IMR-90 (cell line): ENCODE measurements around the gene HIF1AN. TPM values are rescaled to one million over a fixed set of nuclear protein-coding genes. Genes with fewer than 3 reads are reported as not detected.

ENCODE experiments used
- ATAC-seq: fragments of 200-7000 bp; cut with Tn5 transposase; 2 replicates; pipeline ENCODE4 v1.9.1; 2020; ENCODE audit warnings: low read depth, mild to moderate bottlenecking, moderate library complexity
- BruUV-seq: library from RNA; stranded (reverse); fragments of 400-500 nt; replicated peaks from 2 replicates; lab custom pipeline; 2021; lab: Mats Ljungman, UMichigan
- CTCF ChIA-PET: fragments of 300-600 bp; formaldehyde crosslinking; extraction: SDS; loops from one replicate; lab custom pipeline; 2021; ENCODE audit warnings: antibody characterized with exemption; lab: Yijun Ruan, JAX
- POLR2A ChIA-PET: fragments of 300-600 bp; sonication (Branson Sonifier 250); formaldehyde crosslinking; loops from one replicate; lab custom pipeline; 2022; ENCODE audit warnings: antibody characterized with exemption; ENCODE audit not compliant: unreplicated experiment; lab: Charles Lee
- DNase-seq: peaks from one replicate; pipeline ENCODE4 v3.0.0; 2013
- H2AFZ ChIP-seq: replicated peaks from 2 replicates; pipeline ENCODE3; 2013; ENCODE audit warnings: low read length, mild to moderate bottlenecking; ENCODE audit not compliant: poor library complexity
- H2AK5ac ChIP-seq: 2 replicates; pipeline ENCODE4 v1.6.1; 2013; ENCODE audit warnings: low read depth, low read length, inconsistent platforms
- H2AK9ac ChIP-seq: replicated peaks from 2 replicates; pipeline ENCODE3; 2013; ENCODE audit warnings: mild to moderate bottlenecking, low read depth, low read length, moderate library complexity; ENCODE audit not compliant: poor library complexity
- H2BK120ac ChIP-seq: 2 replicates; pipeline ENCODE4 v1.6.1; 2013; ENCODE audit warnings: low read depth, low read length, inconsistent platforms
- H2BK15ac ChIP-seq: 3 replicates; pipeline ENCODE4 v1.6.1; 2013; ENCODE audit warnings: low read depth, low read length, inconsistent platforms
- H2BK20ac ChIP-seq: 2 replicates; pipeline ENCODE4 v1.6.1; 2013; ENCODE audit warnings: low read depth, mild to moderate bottlenecking, inconsistent platforms, low read length, moderate library complexity
- H2BK5ac ChIP-seq: 2 replicates; pipeline ENCODE4 v1.6.1; 2013; ENCODE audit warnings: mild to moderate bottlenecking, low read depth, low read length, inconsistent platforms; ENCODE audit not compliant: poor library complexity, severe bottlenecking
- H3K14ac ChIP-seq: replicated peaks from 2 replicates; pipeline ENCODE4 v1.6.1; 2013; ENCODE audit warnings: low read depth, low read length, inconsistent platforms
- H3K18ac ChIP-seq: 2 replicates; pipeline ENCODE4 v1.6.1; 2013; ENCODE audit warnings: low read depth, low read length, control low read depth
- H3K23ac ChIP-seq: 2 replicates; pipeline ENCODE4 v1.6.1; 2013; ENCODE audit warnings: low read depth, low read length, inconsistent platforms
- H3K27ac ChIP-seq: 2 replicates; pipeline ENCODE4 v1.5.1; 2013; ENCODE audit warnings: mild to moderate bottlenecking, control low read depth, low read length; ENCODE audit not compliant: insufficient read depth
- H3K27me3 ChIP-seq: 2 replicates; pipeline ENCODE4 v1.6.1; 2013; ENCODE audit warnings: low read length; ENCODE audit not compliant: control insufficient read depth, insufficient read depth
- H3K36me3 ChIP-seq: 2 replicates; pipeline ENCODE4 v1.6.1; 2013; ENCODE audit warnings: low read length, mixed read lengths; ENCODE audit not compliant: control insufficient read depth, insufficient read depth
- H3K4ac ChIP-seq: 2 replicates; pipeline ENCODE4 v1.6.1; 2013; ENCODE audit warnings: low read depth, low read length, inconsistent platforms
- H3K4me1 ChIP-seq: 2 replicates; pipeline ENCODE4 v1.6.1; 2013; ENCODE audit warnings: low read length, mixed read lengths; ENCODE audit not compliant: control insufficient read depth, insufficient read depth
- H3K4me2 ChIP-seq: 2 replicates; pipeline ENCODE4 v1.6.1; 2013; ENCODE audit warnings: low read depth, mild to moderate bottlenecking, control low read depth, low read length, moderate library complexity
- H3K4me3 ChIP-seq: 2 replicates; pipeline ENCODE4 v1.5.1; 2013; ENCODE audit warnings: low read depth, mild to moderate bottlenecking, control low read depth, low read length, moderate library complexity; ENCODE audit not compliant: insufficient read depth
- H3K56ac ChIP-seq: 2 replicates; pipeline ENCODE4 v1.6.1; 2013; ENCODE audit warnings: low read length, inconsistent platforms; ENCODE audit not compliant: insufficient read depth; ENCODE audit errors: extremely low read depth
- H3K79me1 ChIP-seq, 2 experiments: 2 replicates each; pipeline ENCODE4 v1.6.1; 2013; ENCODE audit warnings: low read length in 2 of 2, inconsistent platforms in 1 of 2, low read depth in 1 of 2
- H3K9ac ChIP-seq: 2 replicates; pipeline ENCODE4 v1.6.1; 2013; ENCODE audit warnings: low read depth, low read length, control low read depth
- H3K9me1 ChIP-seq: 2 replicates; pipeline ENCODE4 v1.6.1; 2013; ENCODE audit warnings: low read length, inconsistent platforms; ENCODE audit not compliant: insufficient read depth
- H3K9me3 ChIP-seq: 2 replicates; pipeline ENCODE4 v1.6.1; 2013; ENCODE audit warnings: low read length; ENCODE audit not compliant: control insufficient read depth, insufficient read depth
- H4K20me1 ChIP-seq: 2 replicates; pipeline ENCODE4 v1.6.1; 2013; ENCODE audit warnings: low read length, inconsistent platforms; ENCODE audit not compliant: insufficient read depth
- H4K5ac ChIP-seq: 2 replicates; pipeline ENCODE4 v1.6.1; 2013; ENCODE audit warnings: mild to moderate bottlenecking, low read depth, low read length, control low read depth
- H4K8ac ChIP-seq, 2 experiments: 2 replicates each; pipeline ENCODE4 v1.6.1; 2013; ENCODE audit warnings: low read depth in 2 of 2, low read length in 2 of 2, control low read depth in 1 of 2, inconsistent platforms in 1 of 2
- H4K91ac ChIP-seq: 2 replicates; pipeline ENCODE4 v1.6.1; 2013; ENCODE audit warnings: low read depth, low read length, inconsistent platforms; ENCODE audit not compliant: insufficient read depth
- BHLHE40 ChIP-seq: fragments of 150-350 bp; IDR thresholded peaks from 2 replicates; pipeline ENCODE4 v1.6.1; 2016; ENCODE audit warnings: mild to moderate bottlenecking, low read depth, low read length
- CEBPB ChIP-seq: IDR thresholded peaks from 2 replicates; pipeline ENCODE4 v1.6.1; 2012; ENCODE audit warnings: low read depth, low read length, improper control_type of control experiment
- CHD1 ChIP-seq: IDR thresholded peaks from 2 replicates; pipeline ENCODE4 v1.6.1; 2012; ENCODE audit warnings: low read depth, low read length, improper control_type of control experiment
- FOS ChIP-seq: fragments of 150-350 bp; IDR thresholded peaks from 2 replicates; pipeline ENCODE4 v1.6.1; 2016; ENCODE audit warnings: low read depth, low read length
- MAFK ChIP-seq: IDR thresholded peaks from 2 replicates; pipeline ENCODE4 v1.6.1; 2012; ENCODE audit warnings: low read depth, low read length, improper control_type of control experiment
- MAZ ChIP-seq: IDR thresholded peaks from 2 replicates; pipeline ENCODE4 v1.6.1; 2012; ENCODE audit warnings: low read depth, mild to moderate bottlenecking, low read length, improper control_type of control experiment, moderate library complexity, borderline replicate concordance
- MXI1 ChIP-seq: IDR thresholded peaks from 2 replicates; pipeline ENCODE4 v1.6.1; 2012; ENCODE audit warnings: low read depth, mild to moderate bottlenecking, low read length, moderate library complexity, borderline replicate concordance
- NFE2L2 ChIP-seq: fragments of 150-350 bp; IDR thresholded peaks from 2 replicates; pipeline ENCODE4 v1.6.1; 2016; ENCODE audit warnings: low read depth, mild to moderate bottlenecking, low read length
- POLR2A ChIP-seq: IDR thresholded peaks from 2 replicates; pipeline ENCODE4 v1.6.1; 2012; ENCODE audit warnings: mild to moderate bottlenecking, low read depth, low read length
- RAD21 ChIP-seq: IDR thresholded peaks from 2 replicates; pipeline ENCODE4 v1.6.1; 2012; ENCODE audit warnings: low read length, improper control_type of control experiment
- RCOR1 ChIP-seq: IDR thresholded peaks from 2 replicates; pipeline ENCODE4 v1.6.1; 2012; ENCODE audit warnings: mild to moderate bottlenecking, low read length, improper control_type of control experiment; ENCODE audit not compliant: insufficient replicate concordance
- RFX5 ChIP-seq: IDR thresholded peaks from 2 replicates; pipeline ENCODE4 v1.8.0; 2012; ENCODE audit warnings: low read depth, mild to moderate bottlenecking, low read length, moderate library complexity
- SMC3 ChIP-seq: fragments of 150-350 bp; IDR thresholded peaks from 2 replicates; pipeline ENCODE4 v1.6.1; 2016; ENCODE audit warnings: low read depth, mild to moderate bottlenecking, antibody characterized with exemption, low read length, moderate library complexity
- USF2 ChIP-seq: fragments of 150-350 bp; IDR thresholded peaks from 2 replicates; pipeline ENCODE4 v1.6.1; 2017; ENCODE audit warnings: mild to moderate bottlenecking, antibody characterized with exemption, low read length, low read depth
- whole genome bisulfite sequencing, 2 experiments: methylation state at CpG; one replicate each; pipeline versions ENCODE4 v1.1.5 to v1.1.7; 2013; ENCODE audit warnings: missing lambda C conversion rate in 2 of 2; ENCODE audit not compliant: insufficient read length in 1 of 2; ENCODE audit errors: extremely low coverage in 2 of 2; 5-methylcytosine and 5-hydroxymethylcytosine counted together
- dilution Hi-C: fragments of 300-500 bp; cut with HindIII; formaldehyde crosslinking; loops from one replicate; pipeline ENCODE4 v1.14.3; 2018; ENCODE audit warnings: low sequenced_read_pairs; ENCODE audit not compliant: unreplicated experiment
- in situ Hi-C: fragments of 300-500 bp; cut with MboI; formaldehyde crosslinking; loops from 3 replicates; pipeline ENCODE4 v1.14.3; 2019; ENCODE audit warnings: low sequenced_read_pairs, inconsistent platforms, mixed read lengths
- intact Hi-C: fragments of 100-400 bp; cut with micrococcal nuclease; formaldehyde crosslinking; loops from 2 replicates; pipeline ENCODE4 v1.10.0; 2022
- polyA plus RNA-seq, 3 experiments: library from polyadenylated mRNA; depleted of rRNA; stranded (reverse); fragments of >200 nt; gene quantifications; 2 replicates each; pipeline ENCODE4 v1.2.3, GENCODE V29; 2012; ENCODE audit warnings: low replicate concordance in 1 of 3
- total RNA-seq: library from RNA; depleted of rRNA; stranded (reverse); fragments of >200 nt; gene quantifications from 2 replicates; pipeline ENCODE4 v1.2.3, GENCODE V29; 2012
- TF ChIP-seq, protein P1 (sequence below): fragments of 150-350 bp; IDR thresholded peaks from 2 replicates; pipeline ENCODE4 v1.6.1; 2016; ENCODE audit warnings: low read depth, mild to moderate bottlenecking, low read length, moderate library complexity, borderline replicate concordance
- TF ChIP-seq, protein P2 (sequence below): conservative IDR thresholded peaks from 2 replicates; pipeline ENCODE4 v1.5.1; 2012; ENCODE audit warnings: mild to moderate bottlenecking, low read depth, low read length, improper control_type of control experiment

Gene HIF1AN
- total and polyA plus RNA-seq, 2 of the 4 experiments (the other 2 are of a cell fraction) = 10.2 to 10.3 TPM

GRCh38 chr10:100490531-100490930 is 45.2 kb upstream of the HIF1AN start:
- H3K14ac ChIP-seq = no peak overlapping the region; the same call in 1 of the 2 replicates
- no peak overlapping the region for H4K91ac ChIP-seq
- no peaks in the 10 kb centered on the region for H3K9me3 ChIP-seq
- no peak overlapping the region for H3K4me2 ChIP-seq
- no peak overlapping the region for H2AFZ ChIP-seq
- ATAC-seq = no peak
- H4K20me1 ChIP-seq = no peaks in the 10 kb centered on the region
- peaks cover 22% of the 10 kb centered on the region for H3K36me3 ChIP-seq
- H4K8ac ChIP-seq = no peak overlapping the region
- H3K9me1 ChIP-seq = no peaks in the 10 kb centered on the region
- no peak overlapping the region for H2BK15ac ChIP-seq
- no peak overlapping the region for H3K56ac ChIP-seq
- no peak overlapping the region for H3K9ac ChIP-seq
- H2BK20ac ChIP-seq = no peak overlapping the region
- TF ChIP-seq, protein P1, sequence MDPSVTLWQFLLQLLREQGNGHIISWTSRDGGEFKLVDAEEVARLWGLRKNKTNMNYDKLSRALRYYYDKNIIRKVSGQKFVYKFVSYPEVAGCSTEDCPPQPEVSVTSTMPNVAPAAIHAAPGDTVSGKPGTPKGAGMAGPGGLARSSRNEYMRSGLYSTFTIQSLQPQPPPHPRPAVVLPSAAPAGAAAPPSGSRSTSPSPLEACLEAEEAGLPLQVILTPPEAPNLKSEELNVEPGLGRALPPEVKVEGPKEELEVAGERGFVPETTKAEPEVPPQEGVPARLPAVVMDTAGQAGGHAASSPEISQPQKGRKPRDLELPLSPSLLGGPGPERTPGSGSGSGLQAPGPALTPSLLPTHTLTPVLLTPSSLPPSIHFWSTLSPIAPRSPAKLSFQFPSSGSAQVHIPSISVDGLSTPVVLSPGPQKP = no peak
- TF ChIP-seq POLR2A (no peak), CEBPB (no peak), MAFK (no peak), NFE2L2 (no peak), MAZ (no peak), BHLHE40 (no peak), USF2 (no peak), SMC3 (no peak), FOS (no peak), MXI1 (no peak), RAD21 (no peak), RCOR1 (no peak), RFX5 (no peak), CHD1 (no peak)
- TF ChIP-seq, protein P2, sequence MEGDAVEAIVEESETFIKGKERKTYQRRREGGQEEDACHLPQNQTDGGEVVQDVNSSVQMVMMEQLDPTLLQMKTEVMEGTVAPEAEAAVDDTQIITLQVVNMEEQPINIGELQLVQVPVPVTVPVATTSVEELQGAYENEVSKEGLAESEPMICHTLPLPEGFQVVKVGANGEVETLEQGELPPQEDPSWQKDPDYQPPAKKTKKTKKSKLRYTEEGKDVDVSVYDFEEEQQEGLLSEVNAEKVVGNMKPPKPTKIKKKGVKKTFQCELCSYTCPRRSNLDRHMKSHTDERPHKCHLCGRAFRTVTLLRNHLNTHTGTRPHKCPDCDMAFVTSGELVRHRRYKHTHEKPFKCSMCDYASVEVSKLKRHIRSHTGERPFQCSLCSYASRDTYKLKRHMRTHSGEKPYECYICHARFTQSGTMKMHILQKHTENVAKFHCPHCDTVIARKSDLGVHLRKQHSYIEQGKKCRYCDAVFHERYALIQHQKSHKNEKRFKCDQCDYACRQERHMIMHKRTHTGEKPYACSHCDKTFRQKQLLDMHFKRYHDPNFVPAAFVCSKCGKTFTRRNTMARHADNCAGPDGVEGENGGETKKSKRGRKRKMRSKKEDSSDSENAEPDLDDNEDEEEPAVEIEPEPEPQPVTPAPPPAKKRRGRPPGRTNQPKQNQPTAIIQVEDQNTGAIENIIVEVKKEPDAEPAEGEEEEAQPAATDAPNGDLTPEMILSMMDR = no peak
- no peak overlapping the region for H2AK9ac ChIP-seq
- H3K18ac ChIP-seq = no peak overlapping the region
- dilution Hi-C loops = no loop called here
- peaks cover 2% of the 10 kb centered on the region; the same call in 1 of the 2 replicates for H3K27me3 ChIP-seq
- in situ Hi-C loops = no loop called here
- no peaks in the 10 kb centered on the region for H3K79me1 ChIP-seq
- H2AK5ac ChIP-seq = no peak overlapping the region
- no peak overlapping the region for H3K23ac ChIP-seq
- no peak overlapping the region for H4K5ac ChIP-seq
- no peak overlapping the region for H2BK5ac ChIP-seq
- ChIA-PET POLR2A (no interaction called here), CTCF (no interaction called here)
- H3K4ac ChIP-seq = no peak overlapping the region
- no peak for DNase-seq
- intact Hi-C loops = no loop called here
- BruUV-seq = no TSS peak
- no CpG with 5 or more reads among the region's 2 CpGs for WGBS, 2 experiments
- H3K4me3 ChIP-seq = no peak overlapping the region
- H3K4me1 ChIP-seq = no peaks in the 10 kb centered on the region
- no peak overlapping the region for H2BK120ac ChIP-seq
- H3K27ac ChIP-seq = no peak overlapping the region
